Upper lobe of left lung (tissue), 4 donors: ENCODE data around the gene SWAP70.

Experiments used
- CTCF ChIP-seq, 6 experiments: fragments of 450-650 bp in 4 of 6; fragments of 200-600 bp in 2 of 6; sonication (generic) in 2 of 6; IDR thresholded peaks; one replicate each; pipeline ENCODE4 v1.5.1; 2016 to 2019; ENCODE audit warnings: antibody characterized with exemption in 6 of 6
- EP300 ChIP-seq, 4 donors: sonication (generic); formaldehyde crosslinking; IDR thresholded peaks; one replicate each; pipeline ENCODE4 v1.5.1; 2017; ENCODE audit warnings: antibody characterized with exemption in 4 of 4, control low read depth in 2 of 4
- POLR2A ChIP-seq, 4 donors: fragments of 450-650 bp; IDR thresholded peaks; one replicate each; pipeline ENCODE4 v1.5.1; 2016 to 2017; ENCODE audit warnings: antibody characterized with exemption in 4 of 4, mild to moderate bottlenecking in 2 of 4
- POLR2AphosphoS5 ChIP-seq, 2 donors: sonication (generic); formaldehyde crosslinking; IDR thresholded peaks; one replicate each; pipeline ENCODE4 v1.5.1; 2017; ENCODE audit warnings: antibody characterized with exemption in 2 of 2

- TF ChIP-seq POLR2A (IDR thresholded peaks at IDR 0.05) (no peak), CTCF (IDR thresholded peaks at IDR 0.05) (no peak), POLR2AphosphoS5 (IDR thresholded peaks at IDR 0.05) (peak; percentile 47 to 88), EP300 (IDR thresholded peaks at IDR 0.05) (peak in 3 of 4 donors; percentile 36 to 70 (median 61))
These were observed 52.6 kb downstream of the SWAP70 start for GRCh38 chr11:9716275-9717039.
